K562 treated with DMSO at 1 percent for 12 hours (cell line): ENCODE data around the gene XCL2. TPM values are rescaled to one million over a fixed set of nuclear protein-coding genes. Genes with fewer than 3 reads are reported as not detected.

Source experiments
- total RNA-seq: library from RNA; unstranded; fragments of 300-600 nt; gene quantifications from 2 replicates; pipeline ENCODE4 v1.2.3, GENCODE V29; 2022; ENCODE audit not compliant: insufficient read depth

Gene XCL2
- total RNA-seq: not detected in 2 replicates

GRCh38 chr1:168543840-168544498, at the start of gene XCL2:
TSS of gene XCL2 (minus strand) at chr1:168543997. CDS start at chr1:168543964, 33 bp downstream.

GRCh38 chr1:168576245-168576688, 32.5 kb upstream of the XCL2 start, which contains the start of gene XCL1:
TSS of gene XCL1 (plus strand) at chr1:168576605. CDS start at chr1:168576638, 33 bp downstream.

Other genes with a start within 250 kb of the XCL2 start
- gene XCL1, start 32.6 kb upstream of the XCL2 start, total RNA-seq: not detected in 2 replicates
- gene DPT, start 185.2 kb upstream of the XCL2 start, total RNA-seq: not detected in 2 replicates